ENCODE measurements around the gene CHPT1.
"Not testable (repeated sequence)": the region's sequence is repeated elsewhere in the genome, so short reads cannot be mapped to it uniquely, and the experiment has no call there.

CHPT1 gene

DNA sequence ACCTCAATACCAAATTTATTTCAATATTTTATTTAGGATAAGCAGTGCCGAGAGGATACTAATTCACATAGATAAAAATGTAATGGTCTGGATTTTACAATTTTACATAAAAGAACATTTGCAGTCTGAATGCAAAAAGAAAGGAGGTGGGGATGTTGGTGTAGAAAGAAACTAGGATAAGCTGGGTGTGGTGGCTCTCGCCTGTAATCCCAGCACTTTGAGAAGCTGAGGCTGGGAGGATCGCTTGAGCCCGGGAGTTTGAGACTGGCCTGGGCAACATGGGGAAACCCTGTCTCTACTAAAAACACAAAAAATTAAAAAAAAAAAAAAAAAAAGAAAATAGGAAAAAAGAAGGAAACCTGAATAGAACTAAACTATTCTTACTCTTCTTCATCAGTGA is 25.0 kb downstream of the CHPT1 start:
- no peak for DNase-seq

DNA sequence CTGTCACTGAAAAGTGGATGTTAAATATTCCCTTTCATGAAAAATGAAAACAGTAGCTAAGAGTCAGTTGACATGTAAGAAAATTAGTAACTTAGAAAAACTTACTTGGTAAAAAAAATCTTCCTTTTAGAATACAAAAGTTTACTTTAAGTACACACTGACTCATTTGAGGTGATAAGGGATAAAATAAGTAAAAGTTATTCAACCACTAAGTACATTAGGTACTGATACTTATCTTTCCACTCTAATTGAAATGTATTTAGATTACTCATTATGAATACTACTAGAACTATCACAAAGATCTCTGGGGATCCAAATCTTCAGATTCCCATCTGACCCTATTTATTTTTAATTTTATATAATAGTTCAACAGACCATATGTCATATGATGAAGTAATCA is 29.7 kb downstream of the CHPT1 start:
- DNase-seq, result no peak

DNA sequence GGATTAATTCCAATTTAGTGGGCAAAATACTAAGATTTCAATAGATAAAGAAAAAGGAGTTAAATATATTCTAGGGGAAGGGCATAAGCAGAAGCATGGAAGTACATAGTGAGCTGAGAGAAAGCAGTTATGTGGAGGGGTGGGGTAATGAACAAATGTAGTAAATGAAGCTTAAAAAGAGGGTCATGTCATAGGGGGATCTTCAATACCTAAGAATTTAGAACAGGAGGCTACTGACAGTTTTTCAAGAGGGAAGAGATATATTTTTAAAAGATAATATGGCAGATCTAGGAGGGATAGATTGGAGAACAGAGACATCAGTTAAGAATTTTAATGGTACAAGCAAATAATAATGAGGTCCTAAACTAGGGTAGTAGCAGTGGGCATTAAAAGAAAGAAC is 32.4 kb downstream of the CHPT1 start:
- DNase-seq, result no peak

DNA sequence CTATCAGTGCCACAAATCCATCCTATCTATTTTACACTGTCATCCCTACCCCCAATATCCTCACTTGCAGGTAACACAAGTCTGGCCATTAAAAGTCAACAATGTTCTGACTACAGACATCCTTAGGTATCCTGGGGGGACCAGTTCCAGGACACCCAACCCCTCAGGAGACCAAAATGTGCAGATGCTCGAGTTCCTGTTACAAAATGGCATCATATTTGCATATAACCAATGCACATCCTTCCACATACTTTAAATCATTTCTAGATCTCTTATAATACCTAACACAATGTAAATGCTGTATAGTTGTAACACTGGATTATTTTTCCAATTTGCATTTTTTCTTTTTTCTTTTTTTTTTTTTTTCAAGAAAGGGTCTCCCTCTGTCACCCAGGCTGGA is 34.9 kb downstream of the CHPT1 start:
- no peak for DNase-seq

DNA sequence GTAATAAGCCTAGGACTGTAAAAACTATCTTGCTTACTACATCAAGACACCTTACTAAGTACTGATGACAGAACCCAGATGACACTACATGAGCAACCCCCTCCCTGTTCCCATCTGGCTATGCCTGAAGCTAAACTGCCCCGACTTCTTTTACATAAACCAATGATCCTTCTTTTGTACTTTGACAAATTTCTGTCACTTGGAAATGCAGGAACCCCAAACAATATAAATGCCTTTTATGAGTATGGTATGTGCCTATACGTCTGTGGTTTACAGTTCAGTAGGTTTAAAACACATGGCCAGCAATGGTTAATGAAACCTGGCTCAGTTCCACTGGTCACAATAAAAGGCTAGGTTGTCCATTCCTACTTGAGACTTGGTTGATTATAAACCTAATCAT is 35.7 kb downstream of the CHPT1 start:
- no peak for DNase-seq

DNA sequence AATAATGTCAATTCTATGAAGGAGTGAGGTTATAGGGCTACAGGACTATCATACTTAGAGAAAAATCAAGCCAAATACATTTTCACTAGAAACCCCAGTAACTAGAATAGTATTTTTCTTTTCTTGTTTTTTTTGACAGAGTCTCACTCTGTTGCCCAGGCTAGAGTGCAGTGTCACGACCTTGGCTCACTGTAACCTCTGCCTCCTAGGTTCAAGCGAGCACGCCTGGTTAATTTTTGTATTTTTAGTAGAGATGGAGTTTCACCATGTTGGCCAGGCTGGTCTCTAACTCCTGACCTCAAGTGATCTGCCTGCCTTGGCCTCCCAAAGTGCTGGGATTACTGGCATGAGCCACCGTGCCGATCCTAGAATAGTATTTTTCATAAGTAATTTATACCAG is 37.0 kb downstream of the CHPT1 start:
- not testable (repeated sequence) for DNase-seq

DNA sequence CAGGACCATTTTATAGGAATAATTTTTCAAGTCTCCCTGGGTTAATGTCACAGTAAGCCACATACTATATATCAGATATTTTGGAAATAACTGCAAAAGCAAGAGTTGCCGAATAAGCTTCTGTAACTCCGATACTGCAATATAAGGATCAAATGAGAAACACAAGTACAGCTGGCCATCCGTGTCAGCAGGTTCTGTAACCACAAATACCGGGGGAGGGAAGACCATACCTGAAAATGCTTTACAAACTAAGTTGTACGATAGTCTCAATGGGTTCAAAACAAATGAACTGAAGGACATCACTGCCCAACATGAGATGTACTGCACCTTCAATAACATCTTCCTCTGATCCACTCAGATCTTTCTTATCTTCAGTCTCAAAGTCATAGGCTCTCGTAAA is 40.0 kb downstream of the CHPT1 start:
- no peak for DNase-seq

DNA sequence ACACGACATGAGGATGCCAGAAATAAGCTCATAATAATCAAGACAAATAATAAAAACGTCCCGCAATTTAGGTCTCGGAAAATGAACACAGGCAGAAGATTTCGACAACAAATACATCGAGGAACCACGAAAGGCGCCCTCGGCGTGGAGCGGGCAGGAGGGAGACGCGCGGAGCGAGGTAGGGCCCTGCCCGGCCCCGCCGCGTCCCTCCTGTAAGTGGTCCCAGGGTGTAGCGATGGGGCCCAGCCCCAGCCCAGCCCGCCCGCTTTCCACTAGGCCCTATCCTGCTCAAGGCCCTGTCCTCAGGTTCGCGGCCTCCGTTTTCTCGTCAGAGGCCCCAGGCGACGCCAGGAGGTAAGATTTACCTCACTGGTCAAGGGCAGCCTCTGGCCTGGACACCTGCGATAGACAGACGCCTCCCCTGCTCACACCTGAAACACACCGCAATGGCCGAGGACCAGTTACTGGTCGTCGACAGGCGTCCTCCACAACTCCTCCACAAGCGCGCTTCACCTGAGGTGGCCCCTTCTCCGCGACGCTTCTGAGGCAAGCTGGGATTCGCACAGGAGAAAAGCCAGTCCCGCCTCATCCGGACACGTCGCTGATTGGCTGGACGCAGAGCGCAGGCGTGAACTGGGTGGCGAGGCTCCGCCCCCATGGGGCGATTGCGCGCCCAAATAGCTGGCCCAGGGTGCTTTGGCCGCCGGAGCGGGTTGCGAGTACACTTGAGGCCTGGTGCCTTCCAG is 41.7 kb downstream of the CHPT1 start, which contains the start of gene SYCP3:
TSS of gene SYCP3 (minus strand) at position 543 of the 746 bp plus-strand sequence. CDS start 1,527 bp downstream, outside the sequence.
- no peak for DNase-seq

DNA sequence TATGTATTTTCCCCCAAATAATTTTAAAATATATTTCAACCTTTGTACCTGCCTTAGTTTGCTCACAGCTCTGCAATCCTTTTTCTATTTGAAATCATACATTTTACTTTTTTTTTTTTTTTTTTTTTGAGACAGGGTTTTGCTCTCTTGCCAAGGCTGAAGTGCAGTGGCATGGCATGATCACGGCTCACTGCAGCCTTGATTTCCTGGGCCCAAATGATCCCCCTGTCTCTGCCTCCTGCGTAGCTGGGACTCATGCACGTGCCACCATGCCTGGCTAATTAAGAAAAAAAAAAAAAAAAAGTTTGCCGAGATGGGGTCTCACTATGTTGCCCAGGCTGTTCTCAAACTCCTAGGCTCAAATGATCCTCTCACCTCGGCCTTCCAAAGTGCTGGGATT is 43.1 kb downstream of the CHPT1 start:
- DNase-seq, result no peak

DNA sequence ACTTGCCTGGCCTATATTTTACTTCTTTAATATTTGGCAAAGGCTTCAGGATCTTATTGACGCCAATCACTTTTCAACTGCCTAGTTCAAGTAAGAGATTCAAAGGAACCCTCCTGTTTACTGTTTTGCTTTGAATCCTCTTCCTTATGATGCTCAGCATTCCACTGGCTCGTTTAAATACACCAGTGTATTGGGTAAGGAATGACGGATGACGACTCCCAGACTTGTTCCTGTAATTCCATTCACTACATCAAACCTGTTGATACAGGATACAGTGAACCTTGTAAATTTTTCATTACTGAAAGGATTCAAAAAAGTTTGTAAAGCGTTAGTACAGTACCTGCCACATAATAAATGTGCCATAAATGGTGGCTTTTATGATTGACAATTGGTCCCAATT is 43.5 kb downstream of the CHPT1 start:
- no peak for DNase-seq

DNA sequence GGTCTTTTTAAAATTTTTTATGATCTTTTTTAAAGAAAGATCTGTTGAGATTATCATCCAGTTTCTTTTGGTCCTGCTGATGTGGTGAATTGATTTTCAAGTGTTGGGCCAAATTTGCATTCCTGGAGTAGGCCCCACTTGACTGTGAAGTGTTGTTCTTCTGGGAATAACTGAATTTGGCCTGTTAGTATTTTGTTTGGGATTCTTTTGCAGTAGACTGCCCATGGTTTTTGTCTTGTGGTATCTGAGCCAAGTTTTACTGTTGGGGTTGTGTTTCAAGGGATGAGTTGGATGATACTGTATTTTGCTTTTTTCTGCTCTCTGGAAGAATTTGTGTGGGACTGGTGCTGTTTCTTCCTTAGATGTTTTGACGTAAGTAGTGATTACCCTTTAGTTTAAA is 45.8 kb downstream of the CHPT1 start:
- DNase-seq, result no peak

DNA sequence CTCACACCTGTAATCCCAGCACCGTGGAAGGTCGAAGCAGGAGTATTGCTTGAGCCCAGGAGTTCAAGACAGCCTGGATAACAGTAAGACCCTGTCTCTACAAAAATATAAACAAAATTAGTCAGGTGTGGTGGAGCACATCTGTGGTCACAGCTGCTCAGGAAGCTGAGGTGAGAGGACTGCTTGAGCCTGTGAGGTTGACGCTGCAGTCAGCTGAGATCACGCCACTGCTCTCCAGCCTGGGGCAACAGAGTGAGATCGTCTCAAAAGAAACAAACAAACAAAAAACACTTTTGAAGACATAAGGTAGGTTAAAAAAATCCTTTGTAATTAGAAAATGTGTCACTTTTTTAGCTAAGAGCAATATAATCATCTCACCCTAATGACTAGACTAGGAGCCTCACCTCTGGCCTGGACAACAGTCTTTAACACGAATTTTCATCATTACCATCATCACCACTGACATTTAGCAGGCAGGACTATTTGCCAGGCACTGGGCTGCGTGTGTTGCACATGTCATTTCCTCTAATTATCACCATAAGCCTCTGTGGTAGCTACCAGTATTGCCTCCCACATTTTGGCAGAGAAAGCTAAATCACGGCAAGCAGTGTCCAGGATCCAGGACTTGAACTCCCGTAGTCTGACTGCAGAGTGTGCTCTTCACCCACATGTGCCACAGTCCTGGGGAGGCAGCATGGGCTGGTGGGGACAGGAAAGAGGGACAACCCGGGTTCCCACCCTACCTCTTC is 46.5 kb downstream of the CHPT1 start:
- no peak for DNase-seq

DNA sequence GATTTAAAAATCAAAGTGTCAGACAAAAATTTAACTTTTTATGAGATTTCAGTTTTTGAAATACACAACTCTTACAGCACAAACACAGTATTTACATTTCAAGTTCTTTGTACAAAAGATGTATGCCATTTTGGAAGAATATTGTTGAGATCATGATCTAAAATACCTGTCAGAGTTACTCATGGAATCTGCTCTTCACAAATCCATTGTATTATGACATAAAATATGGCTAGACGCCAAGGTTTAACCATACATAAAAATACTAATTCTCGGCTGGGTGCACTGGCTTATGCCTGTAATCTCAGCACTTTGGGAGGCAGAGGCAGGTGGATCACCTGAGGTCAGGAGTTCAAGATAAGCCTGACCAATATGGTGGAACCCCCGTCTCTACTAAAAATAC is 48.0 kb downstream of the CHPT1 start:
- no peak for DNase-seq

DNA sequence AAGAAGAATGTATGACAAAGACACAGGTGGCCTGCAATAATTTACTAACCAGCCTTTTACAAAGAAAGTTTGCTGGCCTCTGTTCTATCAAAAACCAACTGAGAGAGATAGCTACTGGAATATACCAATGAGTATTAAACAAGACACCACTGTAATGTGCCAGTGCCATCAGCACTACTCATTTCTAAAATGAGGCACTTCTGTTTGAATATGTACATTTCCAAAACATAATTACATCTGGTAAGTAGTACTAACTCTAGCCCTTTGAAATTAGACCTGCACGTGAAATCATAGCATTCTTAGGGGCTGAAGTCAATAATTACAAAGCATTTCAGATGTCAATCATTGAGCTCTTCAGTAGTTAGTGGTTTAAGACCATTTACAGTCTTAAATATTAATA is 48.8 kb downstream of the CHPT1 start:
- DNase-seq, result no peak

DNA sequence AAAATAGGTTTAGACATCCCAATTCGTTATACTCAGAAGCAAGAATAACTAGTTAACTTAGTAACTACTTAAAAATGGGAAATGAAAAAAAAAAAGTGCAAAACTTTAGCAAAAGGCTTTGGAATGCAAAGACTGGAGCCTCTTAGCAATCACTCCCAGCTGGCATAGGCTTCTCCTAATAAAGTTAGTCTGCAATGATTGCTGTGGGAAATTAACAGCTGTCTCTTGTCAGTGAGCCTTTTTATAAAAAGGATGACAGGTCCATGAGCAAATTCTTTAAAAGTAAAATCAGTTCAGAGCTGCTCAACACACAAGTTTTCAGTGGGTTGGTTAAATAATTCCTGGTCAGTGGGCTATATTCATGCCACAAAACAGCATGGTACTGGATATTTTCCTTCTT is 49.2 kb downstream of the CHPT1 start:
- DNase-seq, result no peak

DNA sequence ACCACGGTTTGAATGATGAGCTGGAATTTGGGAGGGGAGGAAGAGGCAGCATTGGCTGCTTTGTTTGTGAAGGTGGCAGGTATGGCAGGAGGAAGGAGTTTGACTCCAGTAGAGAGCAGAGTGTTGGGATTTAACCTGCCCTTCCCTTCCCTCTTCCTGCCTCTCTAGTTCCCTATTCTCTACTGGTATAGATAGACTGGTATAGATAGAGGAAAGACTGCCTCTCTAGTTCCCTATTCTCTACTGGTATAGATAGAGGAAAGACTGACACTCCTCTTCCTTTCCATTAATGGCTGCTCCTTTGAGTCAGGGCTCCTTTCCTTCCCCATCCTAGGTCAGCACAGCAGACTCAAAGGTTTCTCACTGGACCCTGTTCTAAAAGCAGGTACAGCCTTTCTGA is 50.3 kb downstream of the CHPT1 start:
- peak; percentile 23 to 75 (median 49) for DNase-seq

DNA sequence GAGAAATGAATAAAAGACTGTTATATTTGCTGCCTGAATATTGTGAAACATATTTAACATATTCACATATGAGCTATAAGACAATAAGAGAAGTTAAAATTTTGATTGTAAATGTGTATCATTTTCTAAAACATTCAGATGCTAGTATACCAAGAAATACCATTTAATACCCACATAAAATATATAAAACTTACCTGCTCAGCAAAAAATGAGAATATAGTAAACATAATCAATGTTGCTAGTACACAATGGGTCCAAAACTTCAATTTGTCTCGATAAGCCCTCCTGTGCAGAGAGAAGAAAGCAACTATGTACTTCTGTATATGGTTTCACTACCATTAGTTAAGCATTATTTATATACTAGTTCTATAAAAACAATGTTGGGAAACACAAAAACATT is 51.5 kb downstream of the CHPT1 start:
- DNase-seq, result no peak

DNA sequence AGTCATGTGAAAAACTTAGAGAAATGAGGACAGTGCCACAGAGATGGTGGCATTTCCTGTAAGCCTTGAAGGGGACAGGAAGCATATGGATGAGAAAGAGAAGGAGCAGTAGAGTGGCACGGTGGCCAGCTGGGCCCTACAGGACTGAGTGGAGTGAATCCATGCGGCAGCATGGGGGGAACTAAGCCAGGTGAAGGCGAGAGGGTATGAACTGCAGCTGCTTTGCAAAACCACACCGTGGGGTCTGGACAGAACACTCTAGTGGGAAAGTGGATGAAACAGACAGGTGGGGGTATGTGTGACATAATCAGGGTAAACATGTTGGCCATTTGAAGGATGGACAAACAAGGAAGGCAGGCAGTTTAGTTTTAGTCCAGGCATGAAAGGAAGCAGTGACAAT is 52.2 kb downstream of the CHPT1 start:
- DNase-seq, result no peak

DNA sequence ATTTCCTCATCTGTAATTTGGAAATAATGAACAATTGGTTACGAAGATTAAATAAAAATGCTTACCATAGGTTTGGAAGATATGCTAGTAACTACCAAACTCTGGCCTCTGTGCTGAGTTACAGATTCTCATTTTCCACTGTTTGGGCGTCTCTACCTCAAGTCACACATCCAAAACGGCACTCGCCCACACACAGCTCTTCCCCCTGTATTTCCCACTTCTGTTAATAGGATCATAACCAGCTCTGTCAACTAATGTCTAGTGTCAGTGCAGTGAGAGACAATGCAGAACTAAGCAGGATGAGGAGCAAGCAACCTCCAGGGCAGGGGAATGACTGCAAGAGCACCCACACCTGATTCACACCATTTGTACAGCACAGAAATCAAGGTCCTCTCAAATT is 52.7 kb downstream of the CHPT1 start:
- peak in 2 of 4 experiments; percentile 11 to 12 for DNase-seq

DNA sequence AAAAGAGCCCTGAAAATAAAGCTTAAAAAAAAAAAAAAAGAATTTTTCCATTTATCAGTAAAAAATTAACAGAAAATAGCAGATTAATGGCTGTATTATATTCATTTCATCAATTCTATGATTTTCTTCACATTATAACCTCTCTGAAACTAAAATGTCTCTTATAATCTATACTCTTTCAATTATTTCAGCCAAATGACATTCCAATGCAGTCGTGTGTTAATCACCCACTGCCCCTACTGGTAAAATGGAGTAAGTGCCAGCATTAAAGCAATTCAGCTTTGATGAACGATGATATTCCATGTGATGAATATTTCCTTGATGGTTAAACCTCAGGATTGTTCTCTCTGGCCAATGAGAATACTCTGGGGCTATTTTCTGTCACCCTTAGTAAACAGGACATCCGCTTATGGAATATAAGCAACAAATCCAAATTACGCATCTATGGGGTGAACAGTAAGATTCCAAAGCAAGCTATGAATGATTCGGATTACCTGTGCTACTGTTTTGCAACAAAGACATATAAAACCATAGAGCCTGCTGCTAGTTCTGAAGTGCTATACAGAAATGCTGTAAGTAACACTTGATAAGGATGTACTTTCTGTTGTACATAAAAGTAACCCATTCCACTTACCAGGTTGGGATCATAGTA is 62.1 kb downstream of the CHPT1 start:
- DNase-seq, result peak in 3 of 4 experiments; percentile 30 to 59 (median 48)

DNA sequence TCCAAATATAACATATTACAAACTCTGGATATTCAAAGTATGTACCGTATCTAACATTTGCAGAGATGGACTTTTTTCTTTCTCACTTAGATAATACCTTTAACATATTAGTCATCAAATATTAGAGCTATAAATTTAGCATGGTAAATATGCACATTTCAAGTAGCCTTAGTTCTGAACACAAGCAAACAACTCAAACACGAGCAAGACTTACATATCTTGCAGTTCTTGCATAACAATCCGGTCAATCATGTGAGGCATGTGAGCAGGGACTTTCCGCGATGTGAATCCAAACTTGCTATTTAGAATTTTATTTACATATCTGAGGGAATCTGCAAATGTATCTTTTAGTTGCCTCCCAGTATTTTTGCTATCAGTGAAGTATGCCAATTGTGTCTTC is 63.9 kb downstream of the CHPT1 start:
- peak; percentile 53 to 82 (median 65) for DNase-seq

DNA sequence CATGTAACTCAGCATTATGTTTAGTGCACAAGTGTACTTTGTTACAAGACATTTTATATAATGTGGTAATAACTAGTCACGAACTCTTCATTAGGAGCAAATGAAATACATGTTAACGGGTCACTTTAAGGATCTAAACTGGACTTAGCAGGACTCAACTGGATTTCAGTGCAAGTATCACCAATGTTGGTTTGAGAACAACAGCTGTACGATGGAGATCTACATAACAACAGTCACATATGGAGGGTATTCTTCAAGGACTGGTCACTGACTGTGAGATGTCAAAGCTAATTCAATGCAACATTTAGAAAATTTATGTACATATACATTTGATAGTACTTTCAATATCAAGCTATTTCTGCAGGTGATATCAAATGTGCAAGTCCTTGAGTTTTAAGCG is 64.3 kb downstream of the CHPT1 start:
- DNase-seq, result no peak

DNA sequence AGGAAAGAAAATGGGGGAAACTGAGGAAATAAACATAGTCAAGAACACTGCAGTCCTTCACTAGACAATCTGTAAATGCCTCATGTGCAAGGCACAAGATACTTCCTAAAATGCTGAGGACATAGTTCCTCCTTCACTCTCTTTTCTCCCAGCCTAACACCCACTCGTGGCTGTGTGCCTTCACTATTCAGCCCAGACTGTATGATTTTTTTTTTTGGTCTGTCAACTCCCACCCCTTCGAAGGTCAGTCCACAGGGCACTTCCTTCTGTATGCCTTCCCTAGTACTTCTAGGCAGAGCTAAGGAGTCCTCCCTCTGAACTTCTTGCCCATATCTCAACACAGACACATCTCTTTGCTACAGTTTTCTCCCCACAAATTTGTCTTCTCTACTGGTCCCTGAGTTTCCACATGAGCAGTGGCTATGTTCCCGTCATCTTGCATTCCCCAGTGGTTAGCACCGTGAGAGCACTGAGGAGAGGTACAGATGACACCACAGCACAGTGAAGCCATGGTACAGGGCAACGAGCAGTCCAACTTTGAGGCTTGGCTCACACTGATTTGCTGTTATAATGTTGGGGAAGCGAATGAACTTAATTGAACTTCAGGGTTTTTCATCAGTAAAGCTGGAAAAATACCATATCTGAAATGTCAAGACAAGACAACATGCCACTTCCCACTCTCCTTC is 65.9 kb downstream of the CHPT1 start:
- peak; percentile 80 to 94 (median 90) for DNase-seq
